ENCODE results near the gene PLIN4.

PLIN4 gene

DNA sequence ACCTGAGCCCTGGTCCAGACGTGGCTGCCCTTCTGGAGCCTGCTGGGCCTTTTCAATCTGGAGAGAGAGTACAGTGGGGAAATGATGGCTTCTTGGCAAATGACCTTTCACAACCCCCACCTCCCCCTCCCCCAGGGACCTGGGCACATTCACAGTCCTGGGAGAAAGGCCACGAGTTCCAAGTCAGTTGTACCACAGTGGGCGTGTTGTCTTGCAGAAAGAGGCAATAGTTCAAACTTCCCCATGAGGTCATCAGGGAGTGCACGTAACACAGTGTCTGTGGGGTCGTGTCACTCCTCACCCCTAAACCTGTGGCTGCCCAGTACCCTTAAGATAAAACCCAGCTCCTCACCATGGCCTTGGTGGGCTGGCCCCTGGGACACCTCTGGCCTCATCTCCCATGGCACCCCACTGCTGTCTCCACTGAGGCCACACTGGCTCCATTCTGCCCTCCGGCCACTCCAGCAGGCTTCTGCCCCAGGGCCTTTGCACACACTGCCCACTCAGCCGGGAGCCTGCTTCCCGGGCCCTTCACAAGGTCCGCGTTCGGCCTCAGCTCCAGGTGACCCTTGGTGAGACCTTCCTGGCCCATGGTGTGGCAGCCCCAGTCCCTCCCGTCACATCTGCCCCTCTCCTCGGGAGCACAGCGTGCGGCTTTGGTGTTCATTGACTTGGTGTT lies 13.3 kb downstream of the PLIN4 start:
- no peak for DNase-seq

DNA sequence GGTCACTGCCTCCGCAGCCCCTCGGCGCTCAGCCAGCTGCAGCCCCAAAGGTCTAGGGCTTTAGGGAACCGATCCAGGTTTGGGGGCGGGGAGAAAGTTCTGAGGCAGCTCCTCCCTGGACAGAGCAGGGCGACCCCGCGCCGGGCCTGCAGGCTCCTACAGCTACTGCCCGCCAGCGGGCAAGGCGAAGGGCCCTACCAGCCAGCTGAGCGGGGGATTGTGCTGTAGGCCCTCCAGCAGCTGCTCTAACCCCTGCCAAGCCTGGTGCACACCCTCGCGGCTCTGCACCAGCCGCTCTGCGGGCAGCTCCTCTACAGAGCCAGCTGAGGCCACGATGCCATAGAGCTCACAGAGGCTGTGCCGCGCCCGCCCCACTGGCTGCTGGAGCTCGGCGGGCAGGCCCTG lies 14.0 kb downstream of the PLIN4 start:
- DNase-seq: no peak

DNA sequence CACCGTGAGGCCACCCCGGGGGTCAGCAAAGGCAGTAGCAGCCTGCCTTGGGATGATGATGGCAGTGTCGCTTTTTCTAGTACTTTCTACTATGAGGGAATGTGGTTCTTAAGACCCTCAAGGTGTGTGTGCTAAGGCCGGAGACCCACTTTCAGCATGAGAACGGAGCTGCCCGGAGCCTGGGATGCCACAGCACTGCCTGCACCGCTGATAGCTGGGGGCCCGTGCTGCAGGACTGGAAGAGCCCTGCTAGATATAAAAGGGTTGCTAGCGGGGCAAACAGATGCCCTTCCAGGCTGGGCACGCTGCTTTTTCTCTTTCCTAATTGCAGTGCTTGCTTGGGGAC lies 14.5 kb downstream of the PLIN4 start:
- no peak for DNase-seq

DNA sequence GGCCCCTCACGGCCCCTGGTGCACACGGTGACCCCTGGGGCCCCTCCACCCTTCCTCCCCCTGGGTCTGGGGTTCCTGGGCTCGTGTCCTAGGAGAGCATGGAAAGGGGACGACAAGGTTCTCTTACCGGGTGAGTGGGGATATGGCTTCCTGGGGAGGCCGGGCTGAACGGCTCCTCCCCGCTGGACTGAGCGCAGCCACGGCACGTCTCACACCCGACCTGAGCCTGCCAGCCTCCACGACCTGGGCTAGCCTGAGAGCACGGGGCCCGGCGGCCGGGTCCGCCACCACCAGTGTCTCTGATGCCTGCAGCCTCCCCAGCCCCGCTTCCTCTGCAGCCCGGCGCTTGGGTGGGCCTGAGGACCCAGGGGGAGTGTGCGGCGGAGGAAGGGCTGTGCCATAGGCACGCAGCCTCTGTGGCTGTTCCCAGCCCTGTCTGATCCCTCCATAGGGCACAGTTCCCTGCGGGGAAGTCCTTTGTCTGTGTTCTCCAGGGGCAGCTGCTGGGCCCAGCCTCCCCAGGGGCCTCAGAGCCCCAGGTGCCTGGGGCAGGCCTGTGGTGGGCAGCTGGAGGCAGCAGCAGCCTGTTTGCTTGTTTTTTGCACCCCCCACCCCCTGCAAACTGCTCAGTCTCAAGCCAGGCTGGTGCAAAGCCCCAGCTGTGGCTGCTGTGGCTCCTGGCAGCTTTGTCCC lies 15.0 kb downstream of the PLIN4 start:
- no peak for DNase-seq

DNA sequence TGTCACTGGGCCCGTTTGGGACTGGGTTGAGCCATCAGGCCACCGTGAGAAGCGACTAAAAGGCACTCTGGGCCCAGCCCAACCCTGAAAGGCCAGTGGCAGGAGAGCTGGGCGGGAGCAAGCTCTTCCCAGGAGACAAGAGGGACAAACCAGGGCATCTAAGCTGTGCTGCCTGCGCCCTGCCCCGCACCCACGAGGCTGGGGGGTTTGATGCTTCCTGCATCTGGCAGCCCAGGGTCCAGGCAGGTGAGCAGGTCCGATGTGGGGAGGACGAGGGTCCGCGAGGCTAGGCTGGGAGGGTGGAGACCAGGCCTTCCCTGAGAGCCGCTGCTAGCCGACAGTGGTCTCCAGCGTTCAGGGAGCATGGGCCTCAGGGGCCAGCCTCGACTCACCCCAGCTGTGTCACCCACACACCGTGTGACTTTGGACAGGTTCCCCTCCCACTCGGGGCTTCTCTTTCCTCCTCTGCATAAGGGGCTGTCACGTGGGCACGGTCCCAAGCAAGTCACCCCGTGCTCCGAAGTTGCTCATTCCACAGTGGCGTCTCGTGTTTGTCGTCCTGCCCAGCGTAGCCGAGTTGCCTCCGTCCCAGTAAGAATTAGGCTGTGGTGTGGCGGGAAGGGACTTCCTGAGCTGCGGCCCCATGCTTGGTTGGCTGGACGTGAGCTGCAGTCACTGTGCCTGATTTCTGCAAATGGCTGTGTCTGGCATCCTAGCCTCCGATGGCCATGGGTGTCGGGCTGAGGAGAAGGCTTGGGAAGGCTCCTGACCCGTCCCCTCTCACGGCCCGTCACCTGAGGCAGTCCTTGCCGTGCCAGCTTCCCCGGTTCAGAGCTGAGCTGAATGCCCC lies 15.8 kb downstream of the PLIN4 start:
- DNase-seq: no peak

DNA sequence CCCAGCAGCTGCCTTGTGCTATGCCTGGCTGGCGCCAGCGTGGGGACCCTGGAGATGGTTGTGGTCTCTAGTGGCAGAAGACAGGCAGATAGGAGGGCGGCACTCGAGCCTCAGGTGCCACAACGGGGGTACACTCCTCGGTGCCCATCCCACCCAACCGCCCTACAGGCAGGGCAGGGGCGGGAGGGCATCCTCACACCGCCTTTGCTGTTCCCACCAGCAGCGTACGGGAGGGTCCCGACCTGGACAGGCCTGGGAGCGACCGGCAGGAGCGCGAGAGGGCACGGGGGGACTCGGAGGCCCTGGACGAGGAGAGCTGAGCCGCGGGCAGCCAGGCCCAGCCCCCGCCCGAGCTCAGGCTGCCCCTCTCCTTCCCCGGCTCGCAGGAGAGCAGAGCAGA lies 16.6 kb downstream of the PLIN4 start:
- DNase-seq: no peak

DNA sequence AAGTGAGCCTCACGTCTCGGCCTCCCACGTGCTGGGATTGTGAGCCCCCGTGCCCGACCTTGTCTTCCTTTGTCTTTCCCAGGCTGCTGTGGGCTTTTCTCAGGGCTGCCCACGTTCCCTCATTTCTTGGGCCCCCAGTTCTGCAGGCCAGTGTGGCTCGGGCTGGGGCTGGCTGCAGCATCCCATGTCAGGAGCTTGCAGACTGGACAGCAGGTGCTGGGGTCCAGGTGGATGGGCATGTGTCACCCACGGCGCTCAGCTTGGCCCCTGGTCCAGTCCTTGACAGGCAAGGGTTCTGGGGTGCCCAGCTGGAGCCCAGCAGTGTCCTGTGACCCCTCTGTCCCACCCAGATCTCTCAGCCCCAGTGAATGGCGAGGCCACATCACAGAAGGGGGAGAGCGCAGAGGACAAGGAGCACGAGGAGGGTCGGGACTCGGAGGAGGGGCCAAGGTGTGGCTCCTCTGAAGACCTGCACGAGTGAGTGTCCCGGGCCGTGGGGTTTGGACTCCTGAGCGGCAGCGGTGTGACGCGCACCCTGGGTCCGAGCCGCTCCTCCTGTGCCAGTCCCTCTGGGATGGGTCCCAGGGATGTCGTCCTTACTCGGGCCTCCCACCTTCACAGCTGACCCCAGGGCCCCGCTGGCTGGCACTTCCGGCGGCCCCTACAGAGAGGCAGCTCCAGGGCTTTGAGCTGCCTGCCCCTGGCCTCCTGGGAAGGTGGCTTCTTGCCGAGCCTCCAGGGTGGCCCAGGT lies 17.3 kb downstream of the PLIN4 start:
- DNase-seq: no peak

DNA sequence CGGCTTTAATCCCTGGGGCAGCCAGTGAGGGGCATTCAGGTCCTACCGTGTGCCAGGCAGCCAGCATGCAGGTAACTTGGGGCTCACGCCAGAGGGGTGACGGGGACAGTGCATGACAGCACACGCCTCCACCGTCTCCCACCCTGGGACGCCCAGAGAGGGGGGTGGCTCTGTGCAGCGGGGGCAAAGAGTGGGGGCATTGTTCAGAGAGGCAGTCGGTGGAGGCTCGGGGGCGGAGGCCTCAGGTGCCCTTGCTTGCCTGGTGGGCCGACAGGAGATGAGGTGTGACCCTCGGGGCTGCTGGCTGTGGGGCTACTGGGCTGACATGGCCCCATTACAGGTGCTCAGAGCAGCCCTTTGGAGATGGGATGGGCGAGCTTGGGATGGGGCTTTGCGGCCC lies 18.4 kb downstream of the PLIN4 start:
- no peak for DNase-seq

DNA sequence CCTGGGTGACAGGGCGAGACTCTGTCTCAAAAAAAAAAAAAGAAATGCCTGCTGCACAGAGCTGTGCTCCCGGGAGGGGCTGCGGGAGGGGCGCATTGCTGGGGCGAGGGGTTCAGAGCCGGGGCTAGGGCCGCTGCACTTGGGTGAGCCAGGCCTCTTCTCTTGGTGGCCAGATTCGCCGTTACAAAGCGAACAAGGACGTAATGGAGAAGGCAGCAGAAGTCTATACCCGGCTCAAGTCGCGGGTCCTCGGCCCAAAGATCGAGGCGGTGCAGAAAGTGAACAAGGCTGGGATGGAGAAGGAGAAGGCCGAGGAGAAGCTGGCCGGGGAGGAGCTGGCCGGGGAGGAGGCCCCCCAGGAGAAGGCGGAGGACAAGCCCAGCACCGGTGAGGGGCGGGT lies 19.0 kb downstream of the PLIN4 start:
- no peak for DNase-seq

DNA sequence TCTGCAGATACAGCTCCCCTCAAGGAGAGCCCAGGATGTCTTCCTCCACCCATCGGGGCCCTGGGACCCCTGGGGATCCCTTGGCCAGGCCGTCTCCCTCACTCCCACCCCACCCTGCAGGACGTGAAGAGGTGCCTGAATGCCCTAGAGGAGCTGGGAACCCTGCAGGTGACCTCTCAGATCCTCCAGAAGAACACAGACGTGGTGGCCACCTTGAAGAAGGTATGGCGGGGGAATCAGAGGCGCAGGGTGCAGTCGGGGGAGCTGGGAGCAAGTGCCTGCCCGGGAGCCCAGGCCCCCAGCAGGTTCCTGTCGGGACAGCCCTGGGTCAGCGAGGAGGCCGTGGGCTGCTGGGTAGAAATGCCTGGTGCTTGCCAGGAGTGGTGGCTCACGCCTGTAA lies 19.6 kb downstream of the PLIN4 start:
- no peak for DNase-seq

DNA sequence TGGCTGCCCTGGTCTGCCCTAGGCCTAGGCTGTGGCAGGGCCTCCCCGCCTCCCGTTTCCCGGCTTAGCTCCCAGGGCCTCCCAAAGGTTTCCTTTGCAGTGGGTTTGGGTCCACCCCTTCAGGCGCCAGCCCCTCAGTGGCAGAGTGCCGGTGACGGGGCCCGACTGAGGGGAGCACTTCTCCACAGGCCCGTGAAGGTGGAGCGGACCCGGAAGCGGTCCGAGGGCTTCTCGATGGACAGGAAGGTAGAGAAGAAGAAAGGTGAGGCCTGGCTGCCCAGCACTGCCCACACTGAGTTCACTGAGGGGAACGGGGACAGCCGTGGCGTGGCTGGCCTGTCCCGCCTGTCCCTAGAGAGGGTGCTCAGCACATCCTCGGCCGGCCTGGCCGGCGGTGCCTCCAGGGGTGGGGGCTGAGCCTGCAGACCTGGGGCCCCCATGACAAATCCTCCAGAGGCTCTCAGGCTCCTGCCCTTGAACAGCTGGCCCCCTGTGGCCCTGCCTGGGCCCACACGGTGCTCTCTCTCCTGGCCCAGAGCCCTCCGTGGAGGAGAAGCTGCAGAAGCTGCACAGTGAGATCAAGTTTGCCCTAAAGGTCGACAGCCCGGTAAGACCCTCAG lies 20.4 kb downstream of the PLIN4 start:
- no peak for DNase-seq

DNA sequence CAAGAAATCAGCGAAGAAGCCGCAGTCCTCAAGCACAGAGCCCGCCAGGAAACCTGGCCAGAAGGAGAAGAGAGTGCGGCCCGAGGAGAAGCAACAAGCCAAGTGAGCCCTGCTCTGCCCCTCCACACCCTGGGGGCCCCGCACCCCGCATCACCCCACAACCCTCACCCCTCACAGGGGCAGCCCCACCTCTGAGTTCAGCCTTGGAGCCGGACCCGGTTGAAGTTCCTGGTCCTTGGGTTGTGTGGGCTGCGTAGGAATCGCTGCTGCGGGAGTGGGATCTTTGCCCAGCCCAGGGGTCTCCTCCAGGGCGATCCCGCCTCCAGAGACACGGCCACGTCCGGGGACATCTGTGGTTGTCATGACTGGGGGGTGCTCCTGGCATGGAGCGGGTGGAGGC lies 22.0 kb downstream of the PLIN4 start:
- no peak for DNase-seq

DNA sequence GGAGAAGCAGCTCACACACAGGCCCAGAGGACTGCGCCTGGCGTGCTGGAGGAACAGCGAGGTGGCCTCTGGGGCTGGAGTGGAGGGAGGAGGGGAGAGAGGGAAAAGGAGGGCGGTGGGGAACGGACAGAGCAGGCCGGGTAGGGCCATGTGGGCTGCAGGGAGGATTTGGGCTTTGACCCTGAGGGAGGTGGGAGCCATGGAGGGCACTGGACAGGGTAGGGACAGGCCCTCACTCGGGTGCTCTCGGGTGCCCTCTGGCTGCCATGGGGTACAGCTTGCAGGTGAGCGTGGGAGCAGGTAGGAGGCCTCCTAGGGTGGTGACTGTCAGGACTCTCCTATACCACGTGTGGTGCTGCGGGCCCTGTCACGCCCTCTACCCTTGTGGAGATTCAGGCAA lies 22.8 kb downstream of the PLIN4 start:
- DNase-seq: no peak

DNA sequence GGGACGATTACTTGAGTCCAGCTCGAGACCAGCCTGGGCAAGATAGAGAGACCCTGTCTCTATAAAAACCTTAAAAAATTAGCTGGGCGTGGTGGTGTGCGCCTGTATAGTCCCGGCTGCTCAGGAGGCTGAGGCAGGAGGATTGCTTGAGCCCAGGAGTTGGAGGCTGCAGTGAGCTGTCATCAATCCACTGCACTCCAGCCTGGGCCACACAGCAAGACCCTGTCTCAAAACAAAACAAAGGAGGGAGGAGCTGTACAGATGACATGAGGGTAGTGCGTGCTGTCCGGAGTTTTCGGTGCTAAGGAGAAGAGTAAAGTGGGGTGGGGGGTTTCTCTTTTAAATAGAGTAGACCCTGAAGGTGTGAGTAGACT lies 23.6 kb downstream of the PLIN4 start:
- no peak for DNase-seq

DNA sequence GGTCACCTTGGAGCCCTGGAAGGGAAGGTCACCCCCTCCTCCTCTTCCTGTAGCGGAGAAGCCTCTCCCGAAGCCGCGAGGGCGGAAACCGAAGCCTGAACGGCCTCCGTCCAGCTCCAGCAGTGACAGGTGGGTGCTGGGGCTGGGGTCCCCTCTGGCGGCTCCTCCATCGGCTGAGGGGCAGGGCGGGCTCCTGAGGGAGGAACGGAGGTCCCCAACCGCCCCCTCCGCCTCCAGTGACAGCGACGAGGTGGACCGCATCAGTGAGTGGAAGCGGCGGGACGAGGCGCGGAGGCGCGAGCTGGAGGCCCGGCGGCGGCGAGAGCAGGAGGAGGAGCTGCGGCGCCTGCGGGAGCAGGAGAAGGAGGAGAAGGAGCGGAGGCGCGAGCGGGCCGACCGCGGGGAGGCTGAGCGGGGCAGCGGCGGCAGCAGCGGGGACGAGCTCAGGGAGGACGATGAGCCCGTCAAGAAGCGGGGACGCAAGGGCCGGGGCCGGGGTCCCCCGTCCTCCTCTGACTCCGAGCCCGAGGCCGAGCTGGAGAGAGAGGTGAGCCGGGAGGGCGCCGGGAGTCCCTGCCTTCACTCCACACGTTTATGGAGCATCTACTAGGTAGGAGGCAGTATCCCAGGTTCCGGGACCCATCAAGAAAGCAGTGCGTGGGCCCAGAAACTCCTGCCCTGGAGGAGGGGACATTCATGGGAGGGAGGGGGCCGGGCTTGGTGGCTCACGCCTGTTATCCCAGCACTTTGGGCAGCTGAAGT lies 24.2 kb downstream of the PLIN4 start:
- DNase-seq: no peak

DNA sequence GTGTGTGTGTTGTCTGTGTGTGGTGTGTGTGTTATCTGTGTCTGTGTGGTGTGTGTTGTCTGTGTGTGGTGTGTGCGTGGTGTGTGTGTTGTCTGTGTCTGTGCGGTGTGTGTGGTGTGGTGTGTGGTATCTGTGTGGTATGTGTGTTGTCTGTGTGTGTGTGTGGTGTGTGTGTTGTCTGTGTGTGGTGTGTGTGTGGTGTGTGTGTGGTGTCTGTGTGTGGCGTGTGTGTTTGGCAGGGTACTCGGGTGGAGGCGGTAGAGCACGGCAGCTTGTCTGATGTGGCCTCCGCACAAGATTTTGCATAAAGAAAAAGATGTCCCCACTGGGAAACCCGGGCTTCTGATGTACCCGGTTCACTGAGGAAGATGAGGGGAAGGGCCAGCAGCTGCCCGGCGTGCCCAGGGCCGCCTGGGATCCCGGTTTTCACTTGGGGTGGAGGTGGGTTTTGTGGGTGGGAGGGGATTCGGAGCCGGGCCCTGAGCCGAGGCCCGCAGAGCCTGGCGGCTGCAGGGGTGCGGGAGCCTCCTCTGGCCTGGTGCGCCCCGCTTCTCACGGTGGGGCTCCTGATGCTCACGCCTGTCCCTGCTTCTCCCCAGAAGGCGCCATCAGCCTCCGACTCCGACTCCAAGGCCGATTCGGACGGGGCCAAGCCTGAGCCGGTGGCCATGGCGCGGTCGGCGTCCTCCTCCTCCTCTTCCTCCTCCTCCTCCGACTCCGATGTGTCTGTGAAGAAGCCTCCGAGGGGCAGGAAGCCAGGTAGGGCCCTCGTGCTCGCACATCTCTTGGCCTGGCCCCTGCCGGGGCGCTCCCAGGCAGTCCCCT lies 25.0 kb downstream of the PLIN4 start:
- no peak for DNase-seq

DNA sequence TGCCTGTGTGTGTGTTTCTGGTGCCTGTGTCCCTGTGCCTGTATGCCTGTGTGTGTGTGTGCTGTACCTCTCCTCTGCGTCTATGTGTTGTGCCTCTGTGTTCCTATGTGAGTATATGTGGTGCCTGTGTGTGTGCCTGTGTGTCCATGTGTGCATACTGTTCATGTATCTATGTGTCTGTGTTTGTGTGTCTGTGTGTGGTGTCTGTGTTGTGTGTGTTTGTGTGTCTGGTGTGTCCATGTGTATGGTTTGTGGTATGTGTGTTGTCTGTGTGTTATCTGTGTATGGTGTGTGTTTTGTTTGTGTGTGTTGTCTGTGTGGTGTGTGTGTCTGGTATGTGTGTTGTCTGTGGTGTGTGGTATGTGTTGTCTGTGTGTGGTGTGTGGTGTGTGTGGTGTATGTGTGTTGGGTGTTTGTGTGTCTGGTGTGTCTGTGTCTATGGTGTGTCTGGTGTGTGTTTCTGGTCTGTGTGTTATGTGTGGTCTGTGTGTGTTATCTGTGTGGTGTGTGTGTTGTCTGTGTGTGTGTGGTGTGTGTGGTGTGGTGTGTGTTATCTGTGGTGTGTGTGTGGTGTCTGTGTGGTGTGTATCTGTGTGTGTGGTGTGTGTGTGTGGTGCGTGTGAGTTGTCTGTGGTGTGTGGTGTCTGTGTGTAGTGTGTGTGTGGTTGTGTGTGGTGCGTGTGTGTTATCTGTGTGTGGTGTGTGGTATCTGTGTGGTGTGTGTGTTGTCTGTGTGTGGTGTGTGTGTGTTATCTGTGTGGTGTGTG lies 25.8 kb downstream of the PLIN4 start:
- no peak for DNase-seq

DNA sequence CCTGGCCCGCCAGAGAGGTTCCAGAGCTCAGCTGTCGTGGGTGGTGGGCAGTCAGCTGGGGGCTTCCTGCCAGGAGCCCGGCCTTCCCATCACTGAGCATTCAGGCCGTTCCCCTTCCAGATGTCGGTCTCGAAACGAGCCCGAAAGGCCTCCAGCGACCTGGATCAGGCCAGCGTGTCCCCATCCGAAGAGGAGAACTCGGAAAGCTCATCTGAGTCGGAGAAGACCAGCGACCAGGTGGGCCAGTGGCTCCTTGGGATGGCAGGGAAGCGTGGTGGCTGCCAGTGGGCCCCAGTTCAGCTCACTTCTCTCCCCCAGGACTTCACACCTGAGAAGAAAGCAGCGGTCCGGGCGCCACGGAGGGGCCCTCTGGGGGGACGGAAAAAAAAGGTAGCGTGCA lies 26.8 kb downstream of the PLIN4 start:
- DNase-seq: no peak

DNA sequence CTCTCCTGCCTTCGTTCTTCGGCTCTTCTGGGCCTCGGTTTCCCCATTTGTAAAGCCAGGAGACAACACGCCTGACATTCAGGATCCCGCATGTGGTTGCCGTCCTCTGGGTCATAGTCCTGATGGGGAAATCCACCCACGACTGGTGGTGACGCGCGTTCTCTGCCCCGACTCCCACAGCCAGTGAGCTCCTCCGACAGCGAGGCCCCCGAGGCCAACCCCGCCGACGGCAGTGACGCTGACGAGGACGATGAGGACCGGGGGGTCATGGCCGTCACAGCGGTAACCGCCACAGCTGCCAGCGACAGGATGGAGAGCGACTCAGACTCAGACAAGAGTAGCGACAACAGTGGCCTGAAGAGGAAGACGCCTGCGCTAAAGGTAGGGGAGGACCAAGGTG lies 29.8 kb downstream of the PLIN4 start:
- DNase-seq: no peak

DNA sequence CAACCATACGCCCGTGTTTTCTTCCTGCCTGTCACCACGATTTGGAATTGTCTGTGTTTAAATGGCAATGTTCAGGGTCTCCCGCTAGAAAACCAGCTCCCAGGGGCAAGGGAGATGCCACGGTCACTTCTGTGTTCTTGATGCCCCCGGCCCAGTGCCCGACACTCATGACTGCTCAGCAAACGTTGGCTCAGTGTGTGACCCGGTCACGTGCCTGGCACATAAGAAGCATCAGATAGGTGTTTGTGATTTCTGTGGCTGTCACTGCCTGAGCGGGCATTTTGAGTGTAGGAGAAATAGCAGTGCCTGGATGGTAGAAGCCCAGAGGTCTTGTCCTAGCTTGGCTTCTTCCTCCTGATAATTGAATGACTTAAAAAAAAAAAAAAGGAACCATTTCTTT lies 30.7 kb downstream of the PLIN4 start:
- no peak for DNase-seq

DNA sequence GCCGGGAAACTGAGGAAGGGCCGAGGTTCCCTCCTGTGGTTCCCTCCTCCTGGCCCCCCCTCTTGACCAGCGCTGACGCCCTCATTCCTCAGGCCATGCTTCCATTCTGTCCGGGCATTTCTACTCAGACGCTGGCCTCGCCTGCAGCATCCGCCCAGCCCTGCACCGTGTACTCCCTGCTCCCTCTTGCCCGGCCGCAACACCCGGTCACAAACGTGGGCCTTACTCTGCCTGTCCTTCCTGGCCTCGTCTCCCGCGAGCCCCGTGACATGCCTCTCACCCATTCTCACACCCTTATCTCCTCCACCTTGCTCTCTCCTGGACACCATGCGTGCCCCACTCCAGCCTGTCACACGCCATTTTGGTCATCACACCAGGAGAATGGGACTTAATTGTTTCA lies 34.9 kb downstream of the PLIN4 start:
- no peak for DNase-seq

Measured in NCI-H526 treated with DMSO at 0.1 percent for 48 hours (cell line).